ENCODE data around the gene SDS. TPM values are rescaled to one million over a fixed set of nuclear protein-coding genes. Genes with fewer than 3 reads are reported as not detected.

SDS gene
- polyA plus RNA-seq, 1 donor: 0.31 TPM

GRCh38 chr12:113347107-113347506, 56.6 kb downstream of the SDS start:
- H3K27me3 ChIP-seq (ENCODE audit: control insufficient read depth, insufficient read depth, low read length): peaks cover 4% of the 10 kb centered on the region
- H3K4me3 ChIP-seq (ENCODE audit: low read length): no peak overlapping the region
- no peaks in the 10 kb centered on the region for H3K4me1 ChIP-seq (ENCODE audit: control insufficient read depth, insufficient read depth, low read length)
- H3K27ac ChIP-seq (ENCODE audit: low read length): no peak overlapping the region
- WGBS (ENCODE audit: insufficient coverage, low lambda C conversion rate): 100% methylated on average over 1 of the region's 3 CpGs
- H3K9me3 ChIP-seq (ENCODE audit: control insufficient read depth, low read depth, low read length): no peaks in the 10 kb centered on the region
- DNase-seq: no peak
- H3K36me3 ChIP-seq (ENCODE audit: control insufficient read depth, insufficient read depth, low read length): no peaks in the 10 kb centered on the region

GRCh38 chr12:113346353-113346752, 57.3 kb downstream of the SDS start:
- no peak overlapping the region for H3K27ac ChIP-seq (ENCODE audit: low read length)
- no peaks in the 10 kb centered on the region for H3K36me3 ChIP-seq (ENCODE audit: control insufficient read depth, insufficient read depth, low read length)
- H3K27me3 ChIP-seq (ENCODE audit: control insufficient read depth, insufficient read depth, low read length): peaks cover 4% of the 10 kb centered on the region
- no peaks in the 10 kb centered on the region for H3K9me3 ChIP-seq (ENCODE audit: control insufficient read depth, low read depth, low read length)
- no peak for DNase-seq
- no peak overlapping the region for H3K4me3 ChIP-seq (ENCODE audit: low read length)
- WGBS (ENCODE audit: insufficient coverage, low lambda C conversion rate): 100% methylated on average over 1 of the region's 5 CpGs
- no peaks in the 10 kb centered on the region for H3K4me1 ChIP-seq (ENCODE audit: control insufficient read depth, insufficient read depth, low read length)

GRCh38 chr12:113345318-113345717, 58.4 kb downstream of the SDS start:
- Histone ChIP-seq H3K36me3 (ENCODE audit: control insufficient read depth, insufficient read depth, low read length) (no peaks in the 10 kb centered on the region), H3K27me3 (ENCODE audit: control insufficient read depth, insufficient read depth, low read length) (peaks cover 4% of the 10 kb centered on the region), H3K4me1 (ENCODE audit: control insufficient read depth, insufficient read depth, low read length) (no peaks in the 10 kb centered on the region), H3K27ac (ENCODE audit: low read length) (no peak overlapping the region), H3K9me3 (ENCODE audit: control insufficient read depth, low read depth, low read length) (no peaks in the 10 kb centered on the region), H3K4me3 (ENCODE audit: low read length) (no peak overlapping the region)
- no peak for DNase-seq
- WGBS (ENCODE audit: insufficient coverage, low lambda C conversion rate): no CpG with 5 or more reads among the region's 6 CpGs

Other genes with a start within 250 kb of the SDS start
- 51.1 TPM for gene DDX54, start 218.4 kb downstream of the SDS start, polyA plus RNA-seq
- 13.8 TPM for gene RITA1, start 218.2 kb downstream of the SDS start, polyA plus RNA-seq
- gene TPCN1, start 182.4 kb downstream of the SDS start, polyA plus RNA-seq: 65.5 TPM
- gene SLC8B1, start 68.8 kb downstream of the SDS start, polyA plus RNA-seq: 18.1 TPM
- gene PLBD2, start 45.3 kb downstream of the SDS start, polyA plus RNA-seq: 21.2 TPM
- 17.4 TPM for gene SDSL, start 18.5 kb upstream of the SDS start, polyA plus RNA-seq
- not detected for gene LHX5, start 68.0 kb upstream of the SDS start, polyA plus RNA-seq